HEK293 (cell line): ENCODE data around the gene CCR3.

ENCODE experiments used
- CTCF ChIA-PET: fragments of 350-600 bp; formaldehyde crosslinking; extraction: SDS; loops from one replicate; lab custom pipeline; 2021; ENCODE audit warnings: antibody characterized with exemption; lab: Yijun Ruan, JAX
- POLR2A ChIA-PET: fragments of 300-600 bp; formaldehyde crosslinking; extraction: SDS; loops from one replicate; lab custom pipeline; 2020; ENCODE audit warnings: antibody characterized with exemption, inconsistent platforms; lab: Yijun Ruan, JAX
- H3K27ac ChIP-seq: fragments of 200-500 bp; sonication (Bioruptor generic); 2 replicates; pipeline ENCODE4 v1.5.1; 2014; ENCODE audit warnings: low read depth, low read length, control low read depth, inconsistent platforms; ENCODE audit errors: extremely low read depth
- H3K36me3 ChIP-seq, 2 experiments: fragments of 200-500 bp in 1 of 2; sonication (Bioruptor generic) in 1 of 2; 1 replicate in 1 of 2; 2 replicates in 1 of 2; pipeline ENCODE4 v1.5.1; 2014 to 2017; ENCODE audit warnings: inconsistent platforms in 2 of 2, low read length in 2 of 2; ENCODE audit not compliant: control insufficient read depth in 2 of 2, insufficient read depth in 1 of 2
- H3K4me1 ChIP-seq: fragments of 200-500 bp; sonication (Bioruptor generic); 2 replicates; pipeline ENCODE4 v1.5.1; 2014; ENCODE audit warnings: mild to moderate bottlenecking, low read length, inconsistent platforms; ENCODE audit not compliant: control insufficient read depth, insufficient read depth
- H3K4me3 ChIP-seq: 2 replicates; pipeline ENCODE4 v1.5.1; 2011; ENCODE audit warnings: low read depth, mild to moderate bottlenecking, control low read depth, low read length, moderate library complexity
- H3K9me3 ChIP-seq: fragments of 200-500 bp; sonication (Bioruptor generic); 2 replicates; pipeline ENCODE4 v1.5.1; 2014; ENCODE audit warnings: low read depth, low read length, inconsistent platforms; ENCODE audit not compliant: control insufficient read depth, insufficient read depth
- KLF7 ChIP-seq: fragments of 450-650 bp; formaldehyde crosslinking; IDR thresholded peaks from 2 replicates; pipeline ENCODE4 v1.5.1; 2016; ENCODE audit warnings: missing biosample characterization, missing genetic modification characterization, borderline replicate concordance
- RBAK ChIP-seq: fragments of 450-650 bp; formaldehyde crosslinking; IDR thresholded peaks from 2 replicates; pipeline ENCODE4 v1.5.1; 2016; ENCODE audit warnings: missing biosample characterization, missing genetic modification characterization
- SP2 ChIP-seq: fragments of 450-650 bp; formaldehyde crosslinking; IDR thresholded peaks from 2 replicates; pipeline ENCODE4 v1.5.1; 2016; ENCODE audit warnings: missing biosample characterization, missing genetic modification characterization
- SP3 ChIP-seq: fragments of 450-650 bp; formaldehyde crosslinking; IDR thresholded peaks from 2 replicates; pipeline ENCODE4 v1.5.1; 2016; ENCODE audit warnings: missing biosample characterization, missing genetic modification characterization
- TSHZ1 ChIP-seq: fragments of 450-650 bp; formaldehyde crosslinking; IDR thresholded peaks from 2 replicates; pipeline ENCODE4 v1.5.1; 2016; ENCODE audit warnings: missing biosample characterization, missing genetic modification characterization, borderline replicate concordance
- ZBTB26 ChIP-seq: fragments of 450-650 bp; formaldehyde crosslinking; optimal IDR thresholded peaks from 2 replicates; pipeline ENCODE3; 2016; ENCODE audit warnings: missing biosample characterization, mild to moderate bottlenecking, missing genetic modification characterization
- ZFHX2 ChIP-seq: fragments of 450-650 bp; formaldehyde crosslinking; conservative IDR thresholded peaks from 2 replicates; pipeline ENCODE4 v1.5.1; 2016; ENCODE audit warnings: missing biosample characterization, missing genetic modification characterization
- ZNF2 ChIP-seq: fragments of 450-650 bp; formaldehyde crosslinking; IDR thresholded peaks from 2 replicates; pipeline ENCODE4 v1.5.1; 2016; ENCODE audit warnings: missing biosample characterization, missing genetic modification characterization
- ZNF23 ChIP-seq: fragments of 450-650 bp; formaldehyde crosslinking; IDR thresholded peaks from 2 replicates; pipeline ENCODE4 v1.5.1; 2016; ENCODE audit warnings: missing biosample characterization, missing genetic modification characterization, borderline replicate concordance
- ZNF366 ChIP-seq: fragments of 450-650 bp; formaldehyde crosslinking; conservative IDR thresholded peaks from 2 replicates; pipeline ENCODE4 v1.5.1; 2016; ENCODE audit warnings: missing biosample characterization, missing genetic modification characterization
- ZNF391 ChIP-seq: fragments of 450-650 bp; formaldehyde crosslinking; IDR thresholded peaks from 2 replicates; pipeline ENCODE4 v1.5.1; 2016; ENCODE audit warnings: low read depth, missing biosample characterization, missing genetic modification characterization, borderline replicate concordance
- ZNF426 ChIP-seq: fragments of 450-650 bp; formaldehyde crosslinking; IDR thresholded peaks from 2 replicates; pipeline ENCODE4 v1.5.1; 2017; ENCODE audit warnings: missing biosample characterization, missing genetic modification characterization, mild to moderate bottlenecking, inconsistent platforms, moderate library complexity
- ZNF473 ChIP-seq: fragments of 450-650 bp; formaldehyde crosslinking; IDR thresholded peaks from 2 replicates; pipeline ENCODE4 v1.5.1; 2017; ENCODE audit warnings: missing biosample characterization, missing genetic modification characterization
- ZNF514 ChIP-seq: fragments of 450-650 bp; formaldehyde crosslinking; IDR thresholded peaks from 2 replicates; pipeline ENCODE4 v1.5.1; 2016; ENCODE audit warnings: missing biosample characterization, missing genetic modification characterization
- ZNF529 ChIP-seq: fragments of 450-650 bp; formaldehyde crosslinking; IDR thresholded peaks from 2 replicates; pipeline ENCODE4 v1.5.1; 2017; ENCODE audit warnings: missing genetic modification characterization, missing biosample characterization; ENCODE audit not compliant: insufficient replicate concordance
- ZNF571 ChIP-seq: fragments of 450-650 bp; formaldehyde crosslinking; IDR thresholded peaks from 2 replicates; pipeline ENCODE4 v1.5.0; 2017; ENCODE audit warnings: missing biosample characterization, missing genetic modification characterization
- ZNF585B ChIP-seq: fragments of 450-650 bp; formaldehyde crosslinking; IDR thresholded peaks from 2 replicates; pipeline ENCODE4 v1.5.1; 2016; ENCODE audit warnings: missing biosample characterization, missing genetic modification characterization
- ZNF621 ChIP-seq: fragments of 450-650 bp; formaldehyde crosslinking; IDR thresholded peaks from 2 replicates; pipeline ENCODE4 v1.5.1; 2017; ENCODE audit warnings: missing biosample characterization, missing genetic modification characterization
- ZNF664 ChIP-seq: fragments of 450-650 bp; formaldehyde crosslinking; IDR thresholded peaks from 2 replicates; pipeline ENCODE4 v1.5.1; 2016; ENCODE audit warnings: missing biosample characterization, missing genetic modification characterization
- ZNF76 ChIP-seq: fragments of 450-650 bp; formaldehyde crosslinking; IDR thresholded peaks from 2 replicates; pipeline ENCODE4; 2016; ENCODE audit warnings: low read depth, missing biosample characterization, missing genetic modification characterization, borderline replicate concordance
- ZNF785 ChIP-seq: fragments of 450-650 bp; formaldehyde crosslinking; IDR thresholded peaks from 2 replicates; pipeline ENCODE4 v1.5.1; 2016; ENCODE audit warnings: missing biosample characterization, missing genetic modification characterization
- ZSCAN23 ChIP-seq: fragments of 450-650 bp; formaldehyde crosslinking; IDR thresholded peaks from 2 replicates; pipeline ENCODE4 v1.5.1; 2016; ENCODE audit warnings: missing biosample characterization, missing genetic modification characterization
- TF ChIP-seq, protein P1 (sequence below): fragments of 450-650 bp; formaldehyde crosslinking; conservative IDR thresholded peaks from 2 replicates; pipeline ENCODE4 v1.5.1; 2016; ENCODE audit warnings: low read depth, missing biosample characterization, missing genetic modification characterization
- TF ChIP-seq, protein P2 (sequence below): fragments of 450-650 bp; formaldehyde crosslinking; IDR thresholded peaks from 2 replicates; pipeline ENCODE4 v1.5.1; 2016; ENCODE audit warnings: missing biosample characterization, missing genetic modification characterization

CCR3 gene

DNA sequence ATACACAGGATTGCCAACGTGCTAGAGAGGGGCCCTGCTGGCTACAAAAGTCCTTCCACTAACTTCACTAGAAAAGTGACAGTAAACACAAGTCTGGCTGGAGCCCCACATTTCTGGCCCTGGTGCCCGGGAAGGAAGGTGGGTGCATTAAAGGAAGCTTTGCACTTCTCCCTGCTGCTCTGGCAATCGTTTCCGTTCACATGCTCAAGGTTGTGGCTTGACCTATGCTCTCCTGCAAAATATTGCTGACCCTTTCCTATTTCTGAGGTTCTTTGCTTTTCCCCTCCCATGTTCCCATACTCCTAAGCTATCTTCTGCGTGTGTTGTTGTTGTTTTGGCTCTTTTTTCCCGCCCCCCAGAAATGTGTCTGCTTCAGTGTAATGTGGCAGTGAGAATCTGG is 9.1 kb upstream of the CCR3 start:
- ChIA-PET POLR2A (no interaction called here), CTCF (interaction anchor here (1.3 kb wide), 1 partner anchor 19 kb away, joined by 5 read pairs; no protein-coding TSS in a partner anchor)
- H3K27ac ChIP-seq: no peak overlapping the region
- no peak overlapping the region for H3K4me3 ChIP-seq
- no peak for TF ChIP-seq ZNF76 (tag by site-specific recombination)
- no peak for TF ChIP-seq ZNF426 (tag by site-specific recombination)
- TF ChIP-seq ZNF785 (tag by site-specific recombination): no peak
- TF ChIP-seq, protein P1, sequence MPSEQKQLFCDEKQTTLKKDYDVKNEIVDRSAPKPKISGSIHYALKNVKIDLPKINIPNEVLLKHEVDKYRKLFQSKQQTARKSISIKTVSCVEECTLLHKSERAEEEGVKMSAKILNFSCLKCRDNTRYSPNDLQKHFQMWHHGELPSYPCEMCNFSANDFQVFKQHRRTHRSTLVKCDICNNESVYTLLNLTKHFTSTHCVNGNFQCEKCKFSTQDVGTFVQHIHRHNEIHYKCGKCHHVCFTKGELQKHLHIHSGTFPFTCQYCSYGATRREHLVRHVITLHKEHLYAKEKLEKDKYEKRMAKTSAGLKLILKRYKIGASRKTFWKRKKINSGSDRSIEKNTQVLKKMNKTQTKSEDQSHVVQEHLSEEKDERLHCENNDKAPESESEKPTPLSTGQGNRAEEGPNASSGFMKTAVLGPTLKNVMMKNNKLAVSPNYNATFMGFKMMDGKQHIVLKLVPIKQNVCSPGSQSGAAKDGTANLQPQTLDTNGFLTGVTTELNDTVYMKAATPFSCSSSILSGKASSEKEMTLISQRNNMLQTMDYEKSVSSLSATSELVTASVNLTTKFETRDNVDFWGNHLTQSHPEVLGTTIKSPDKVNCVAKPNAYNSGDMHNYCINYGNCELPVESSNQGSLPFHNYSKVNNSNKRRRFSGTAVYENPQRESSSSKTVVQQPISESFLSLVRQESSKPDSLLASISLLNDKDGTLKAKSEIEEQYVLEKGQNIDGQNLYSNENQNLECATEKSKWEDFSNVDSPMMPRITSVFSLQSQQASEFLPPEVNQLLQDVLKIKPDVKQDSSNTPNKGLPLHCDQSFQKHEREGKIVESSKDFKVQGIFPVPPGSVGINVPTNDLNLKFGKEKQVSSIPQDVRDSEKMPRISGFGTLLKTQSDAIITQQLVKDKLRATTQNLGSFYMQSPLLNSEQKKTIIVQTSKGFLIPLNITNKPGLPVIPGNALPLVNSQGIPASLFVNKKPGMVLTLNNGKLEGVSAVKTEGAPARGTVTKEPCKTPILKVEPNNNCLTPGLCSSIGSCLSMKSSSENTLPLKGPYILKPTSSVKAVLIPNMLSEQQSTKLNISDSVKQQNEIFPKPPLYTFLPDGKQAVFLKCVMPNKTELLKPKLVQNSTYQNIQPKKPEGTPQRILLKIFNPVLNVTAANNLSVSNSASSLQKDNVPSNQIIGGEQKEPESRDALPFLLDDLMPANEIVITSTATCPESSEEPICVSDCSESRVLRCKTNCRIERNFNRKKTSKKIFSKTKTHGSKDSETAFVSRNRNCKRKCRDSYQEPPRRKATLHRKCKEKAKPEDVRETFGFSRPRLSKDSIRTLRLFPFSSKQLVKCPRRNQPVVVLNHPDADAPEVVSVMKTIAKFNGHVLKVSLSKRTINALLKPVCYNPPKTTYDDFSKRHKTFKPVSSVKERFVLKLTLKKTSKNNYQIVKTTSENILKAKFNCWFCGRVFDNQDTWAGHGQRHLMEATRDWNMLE (tag by site-specific recombination): no peak
- TF ChIP-seq ZNF366 (tag by site-specific recombination): no peak
- TF ChIP-seq ZNF514: no peak
- no peak for TF ChIP-seq ZBTB26
- TF ChIP-seq ZNF391 (tag by site-specific recombination): no peak
- no peak for TF ChIP-seq KLF7 (tag by site-specific recombination)
- TF ChIP-seq SP3 (tag by site-specific recombination): no peak
- TF ChIP-seq ZFHX2 (tag by site-specific recombination): no peak
- TF ChIP-seq ZNF585B (tag by site-specific recombination): no peak
- TF ChIP-seq ZNF571 (tag by site-specific recombination): no peak
- TF ChIP-seq ZNF621 (tag by site-specific recombination): no peak
- no peak for TF ChIP-seq ZNF529 (tag by site-specific recombination)
- no peak for TF ChIP-seq ZNF664 (tag by site-specific recombination)
- TF ChIP-seq ZNF473: no peak
- no peak for TF ChIP-seq SP2 (tag by site-specific recombination)
- no peaks in the 10 kb centered on the region for H3K4me1 ChIP-seq
- H3K9me3 ChIP-seq: no peaks in the 10 kb centered on the region
- no peaks in the 10 kb centered on the region for H3K36me3 ChIP-seq

- ChIA-PET POLR2A (no interaction called here), CTCF (no interaction called here)
- Histone ChIP-seq H3K36me3 (no peaks in the 10 kb centered on the region), H3K9me3 (no peaks in the 10 kb centered on the region), H3K4me3 (no peak overlapping the region), H3K27ac (no peak overlapping the region), H3K4me1 (no peaks in the 10 kb centered on the region)
- TF ChIP-seq, protein P2, sequence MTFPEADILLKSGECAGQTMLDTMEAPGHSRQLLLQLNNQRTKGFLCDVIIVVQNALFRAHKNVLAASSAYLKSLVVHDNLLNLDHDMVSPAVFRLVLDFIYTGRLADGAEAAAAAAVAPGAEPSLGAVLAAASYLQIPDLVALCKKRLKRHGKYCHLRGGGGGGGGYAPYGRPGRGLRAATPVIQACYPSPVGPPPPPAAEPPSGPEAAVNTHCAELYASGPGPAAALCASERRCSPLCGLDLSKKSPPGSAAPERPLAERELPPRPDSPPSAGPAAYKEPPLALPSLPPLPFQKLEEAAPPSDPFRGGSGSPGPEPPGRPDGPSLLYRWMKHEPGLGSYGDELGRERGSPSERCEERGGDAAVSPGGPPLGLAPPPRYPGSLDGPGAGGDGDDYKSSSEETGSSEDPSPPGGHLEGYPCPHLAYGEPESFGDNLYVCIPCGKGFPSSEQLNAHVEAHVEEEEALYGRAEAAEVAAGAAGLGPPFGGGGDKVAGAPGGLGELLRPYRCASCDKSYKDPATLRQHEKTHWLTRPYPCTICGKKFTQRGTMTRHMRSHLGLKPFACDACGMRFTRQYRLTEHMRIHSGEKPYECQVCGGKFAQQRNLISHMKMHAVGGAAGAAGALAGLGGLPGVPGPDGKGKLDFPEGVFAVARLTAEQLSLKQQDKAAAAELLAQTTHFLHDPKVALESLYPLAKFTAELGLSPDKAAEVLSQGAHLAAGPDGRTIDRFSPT (tag by site-specific recombination): no peak
- TF ChIP-seq RBAK (tag by site-specific recombination) (no peak), ZNF23 (tag by site-specific recombination) (no peak), TSHZ1 (tag by site-specific recombination) (no peak), ZNF2 (tag by site-specific recombination) (no peak), ZSCAN23 (tag by site-specific recombination) (no peak)
Observed at GRCh38 chr3:46235425-46235824, 6.8 kb upstream of the CCR3 start.
